GM23338 (cell line): ENCODE data around the gene CLSTN2.

Experiments used
- CTCF ChIP-seq, 2 experiments: fragments of 200-600 bp in 1 of 2; sonication (generic) in 1 of 2; conservative IDR thresholded peaks; 2 replicates each; pipeline versions ENCODE4 v1.5.1 to v1.6.1; 2016 to 2017; ENCODE audit warnings: antibody characterized with exemption in 2 of 2, low read depth in 2 of 2, mild to moderate bottlenecking in 2 of 2, moderate library complexity in 1 of 2
- POLR2AphosphoS5 ChIP-seq: IDR thresholded peaks from 2 replicates; pipeline ENCODE4 v1.6.1; 2016; ENCODE audit warnings: antibody characterized with exemption, low read depth
- ZNF114 ChIP-seq: fragments of 250-450 bp; sonication (Bioruptor Pico); IDR thresholded peaks from 2 replicates; pipeline ENCODE4 v1.5.0; 2020; ENCODE audit warnings: mild to moderate bottlenecking, moderate library complexity

GRCh38 chr3:140586311-140586710, 651.3 kb downstream of the CLSTN2 start:
- TF ChIP-seq CTCF (conservative IDR thresholded peaks at IDR 0.05; ENCODE audit: low read depth in 2 of 2), result no peak
- TF ChIP-seq POLR2AphosphoS5, result no peak
- TF ChIP-seq ZNF114 (CRISPR knock-in tag), result no peak
